C1 segment of cervical spinal cord (tissue), 14 donors: ENCODE results near the gene MMUT.
"Not testable (repeated sequence)": the region's sequence is repeated elsewhere in the genome, so short reads cannot be mapped to it uniquely, and the experiment has no call there.

Source experiments
- DNase-seq, 14 donors: peaks; one replicate each; lab custom pipeline; 2025; lab: John Stamatoyannopoulos, UW

The MMUT gene

DNA sequence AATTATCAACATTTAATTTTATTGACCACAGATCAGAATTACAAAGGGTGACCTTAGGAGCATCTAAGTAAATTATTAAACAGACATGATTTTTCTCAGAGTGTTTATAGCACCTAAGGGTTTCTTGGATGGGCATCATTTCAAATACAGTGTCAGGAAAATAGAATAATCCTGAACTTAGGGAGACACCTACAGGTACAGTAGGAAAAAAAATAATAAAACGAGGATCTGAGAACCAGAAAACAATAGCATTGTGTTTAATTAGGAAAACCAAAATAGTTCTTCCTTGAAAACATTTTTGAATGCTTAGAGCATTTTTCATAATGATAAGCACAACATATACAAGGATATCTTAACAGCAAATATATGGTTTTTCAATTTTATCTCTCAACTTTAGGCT is 39.2 kb downstream of the MMUT start:
- DNase-seq = no peak

DNA sequence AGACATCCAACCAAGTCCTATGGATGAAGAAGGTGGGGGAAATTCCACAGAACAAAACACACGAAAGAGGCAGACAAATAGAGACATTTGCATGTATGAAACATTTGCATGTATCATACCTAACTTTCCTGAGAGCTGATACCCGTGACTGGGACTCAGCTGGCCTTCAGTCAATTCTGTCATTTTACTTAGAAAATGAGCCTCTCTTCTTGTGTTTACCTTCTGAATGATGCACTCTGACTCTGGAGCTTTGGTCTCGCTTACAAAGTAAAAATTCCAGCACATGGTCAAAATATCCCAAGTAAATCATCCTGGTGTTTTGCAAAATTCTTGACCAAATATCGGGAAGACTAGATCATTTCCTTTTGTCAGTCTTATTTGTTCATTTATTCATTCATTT is 46.9 kb downstream of the MMUT start:
- DNase-seq = no peak

DNA sequence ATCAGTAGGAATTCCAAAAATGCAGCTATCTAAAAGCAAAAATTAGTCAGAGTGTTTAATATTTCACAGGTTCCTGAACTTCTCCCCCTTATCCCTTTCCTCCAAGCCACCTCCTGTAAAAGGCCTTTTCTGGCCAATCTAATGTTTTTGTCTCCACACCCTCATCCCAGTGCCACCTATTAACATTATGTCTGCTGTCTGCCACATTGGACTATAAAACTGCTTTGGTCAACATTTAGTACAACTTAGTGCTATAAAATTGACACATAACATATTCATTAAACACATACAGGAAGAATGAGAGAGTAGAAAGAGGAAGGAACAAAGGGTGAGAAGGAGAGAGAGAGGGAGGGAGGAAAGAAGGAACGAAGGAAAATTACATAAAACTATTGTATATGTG is 47.7 kb downstream of the MMUT start:
- no peak for DNase-seq

DNA sequence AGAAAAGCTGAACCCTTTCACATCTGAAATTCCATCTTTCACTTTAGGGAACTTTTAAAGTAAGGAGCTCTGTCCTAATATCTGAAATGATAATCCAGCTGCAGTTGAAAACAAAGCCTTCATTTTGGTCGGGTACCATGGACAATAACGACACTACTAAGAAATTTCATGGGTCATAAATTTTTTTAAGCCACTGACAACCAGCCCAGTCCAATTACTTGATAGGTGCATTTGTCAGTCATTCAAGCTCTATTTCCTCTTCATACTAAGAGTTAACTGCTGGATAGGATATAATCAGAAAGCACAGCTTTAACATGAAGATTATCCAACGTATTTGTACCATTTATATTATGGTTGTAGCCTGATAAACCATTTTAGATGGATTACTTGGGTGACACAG is 52.5 kb downstream of the MMUT start:
- no peak for DNase-seq

DNA sequence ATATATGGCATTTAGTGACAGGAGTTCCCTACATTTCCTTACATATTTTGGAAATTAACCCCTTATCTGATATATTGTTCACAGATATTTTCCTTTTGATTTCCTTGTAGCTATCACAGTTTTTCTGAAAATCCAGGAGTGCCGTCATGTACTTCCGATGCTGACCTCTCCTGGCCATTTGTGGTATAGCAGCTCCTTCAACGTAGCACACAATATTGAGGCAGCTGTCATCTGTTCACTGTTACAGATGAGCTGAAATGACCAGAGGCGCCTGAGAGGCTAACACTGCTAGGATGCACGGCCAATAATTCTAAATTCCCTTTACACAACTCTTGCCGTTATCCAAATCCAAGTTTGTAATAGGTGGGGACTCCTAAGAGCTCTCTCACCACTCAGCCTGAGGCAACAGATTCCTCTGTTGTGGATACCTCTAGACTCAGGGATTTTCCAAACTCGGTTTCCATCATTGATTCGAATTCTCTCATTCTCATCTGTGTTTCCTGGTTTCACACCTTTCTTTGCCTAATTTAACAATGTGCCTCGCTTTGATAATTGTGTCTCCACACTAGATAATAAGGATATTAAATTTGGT is 53.0 kb downstream of the MMUT start:
- DNase-seq = peak in 10 of 14 donors; percentile 2 to 31 (median 12)

DNA sequence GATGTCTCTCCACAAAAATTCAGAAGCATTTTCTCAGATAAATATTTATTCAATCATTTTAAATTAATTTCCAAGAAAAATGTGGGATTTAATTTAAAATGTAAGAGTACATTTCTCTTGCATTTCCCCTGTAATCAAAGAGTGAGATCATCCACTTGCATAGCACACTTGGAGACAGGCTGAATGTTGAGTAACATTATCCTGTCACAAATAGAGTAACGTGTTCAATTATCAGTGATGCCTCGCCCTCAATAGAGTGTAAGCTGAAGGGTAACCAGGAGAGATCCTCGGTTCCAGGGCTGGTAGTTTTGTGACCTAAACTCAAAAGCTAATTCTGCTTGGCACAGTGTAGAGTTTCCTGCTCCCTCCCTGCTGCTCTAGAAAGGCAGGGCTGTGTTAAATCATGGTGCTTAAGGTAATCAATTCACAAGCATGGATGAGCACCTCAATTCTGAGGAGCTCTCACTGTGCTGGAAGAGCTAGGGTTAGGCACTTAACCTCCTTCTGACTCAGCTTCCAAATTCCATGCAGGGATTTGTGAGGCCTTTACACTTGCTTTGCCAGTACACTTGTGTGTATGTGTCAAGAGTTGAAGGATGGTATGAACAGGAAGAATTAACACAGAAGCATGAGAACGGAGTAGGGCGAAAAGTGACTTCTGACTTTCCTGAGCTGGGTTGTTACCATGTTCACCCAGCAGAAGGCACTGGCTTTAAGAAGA is 56.6 kb downstream of the MMUT start:
- DNase-seq = no peak

DNA sequence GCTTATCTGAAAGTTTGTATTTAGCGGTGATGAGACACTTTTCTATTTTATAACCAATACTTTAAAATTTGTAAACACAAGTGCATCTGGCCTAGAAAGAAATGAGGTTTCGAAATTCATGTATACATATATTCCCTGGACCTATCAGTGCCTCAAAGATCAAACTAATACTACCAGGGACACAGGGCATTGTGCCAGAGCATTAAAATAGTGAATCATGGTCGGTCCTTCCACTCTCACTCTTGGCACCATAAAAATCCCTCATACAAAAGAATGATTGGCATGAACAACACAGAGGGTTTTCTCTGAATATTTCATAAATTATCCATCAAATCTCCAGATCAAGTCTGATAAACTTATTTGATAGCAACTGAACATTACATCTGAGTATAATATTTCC is 62.0 kb downstream of the MMUT start:
- no peak for DNase-seq

DNA sequence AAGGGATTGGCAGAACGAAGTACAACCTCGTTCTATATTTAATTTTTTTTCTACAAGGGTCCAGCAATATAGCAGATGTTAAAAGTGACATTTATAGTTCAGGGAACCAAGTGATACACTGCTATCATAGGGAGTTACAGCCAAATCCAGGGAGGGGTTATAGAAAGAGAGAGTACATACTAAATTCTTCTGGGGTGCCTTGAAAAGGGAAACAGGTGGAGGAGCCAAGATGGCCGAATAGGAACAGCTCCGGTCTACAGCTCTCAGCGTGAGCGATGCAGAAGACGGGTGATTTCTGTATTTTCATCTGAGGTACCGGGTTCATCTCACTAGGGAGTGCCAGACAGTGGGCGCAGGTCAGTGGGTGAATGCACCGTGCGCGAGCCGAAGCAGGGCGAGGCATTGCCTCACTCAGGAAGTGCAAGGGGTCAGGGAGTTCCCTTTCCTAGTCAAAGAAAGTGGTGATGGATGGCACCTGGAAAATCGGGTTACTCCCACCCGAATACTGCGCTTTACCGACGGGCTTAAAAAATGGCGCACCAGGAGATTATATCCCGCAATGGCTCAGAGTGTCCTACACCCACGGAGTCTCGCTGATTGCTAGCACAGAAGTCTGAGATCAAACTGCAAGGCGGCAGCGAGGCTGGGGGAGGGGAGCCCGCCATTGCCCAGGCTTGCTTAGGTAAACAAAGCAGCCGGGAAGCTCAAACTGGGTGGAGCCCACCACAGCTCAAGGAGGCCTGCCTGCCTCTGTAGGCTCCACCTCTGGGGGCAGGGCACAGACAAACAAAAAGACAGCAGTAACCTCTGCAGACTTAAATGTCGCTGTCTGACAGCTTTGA is 76.2 kb downstream of the MMUT start:
- not testable (repeated sequence) for DNase-seq

DNA sequence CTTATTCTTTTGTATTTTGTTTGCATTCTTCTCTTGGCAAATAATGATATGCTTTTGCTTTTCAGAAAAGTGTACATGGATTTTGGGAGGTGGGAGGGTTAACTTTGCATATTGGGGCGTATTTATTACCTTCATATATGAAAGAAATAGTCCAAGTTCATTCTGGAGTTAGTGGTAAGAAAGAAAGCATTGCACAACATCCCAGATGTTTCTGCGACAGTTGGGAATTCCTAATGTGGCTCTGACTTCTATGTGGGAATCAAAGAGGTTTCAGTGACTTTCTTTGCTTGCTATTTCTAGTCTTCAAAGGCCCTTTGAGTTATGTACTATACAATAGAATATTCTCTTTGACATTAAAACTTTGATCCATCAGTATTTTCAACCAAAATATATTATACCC is 78.1 kb downstream of the MMUT start:
- no peak for DNase-seq
